K562 (cell line): ENCODE data around the gene SUMF1. TPM values are rescaled to one million over a fixed set of nuclear protein-coding genes. Genes with fewer than 3 reads are reported as not detected.

Experiments
- CXXC5 ChIP-seq: fragments of 250-450 bp; sonication (Bioruptor Pico); IDR thresholded peaks from 2 replicates; pipeline ENCODE4 v1.8.0; 2022; ENCODE audit warnings: inconsistent platforms, mild to moderate bottlenecking, moderate library complexity
- EP400 ChIP-seq: fragments of 450-650 bp; IDR thresholded peaks from 2 replicates; pipeline ENCODE4 v1.6.1; 2017; ENCODE audit warnings: antibody characterized with exemption, mild to moderate bottlenecking, moderate library complexity
- FOS ChIP-seq: IDR thresholded peaks from 3 replicates; pipeline ENCODE4 v1.6.1; 2011; ENCODE audit not compliant: insufficient read length; ENCODE audit errors: extremely low read depth
- FOXO4 ChIP-seq: fragments of 450-650 bp; formaldehyde crosslinking; IDR thresholded peaks from 2 replicates; pipeline ENCODE4 v1.4.0; 2020; ENCODE audit warnings: mild to moderate bottlenecking, moderate library complexity
- GTF2F1 ChIP-seq: IDR thresholded peaks from 2 replicates; pipeline ENCODE4 v1.6.1; 2011; ENCODE audit warnings: low read depth, low read length, improper control_type of control experiment
- HNRNPH1 ChIP-seq: fragments of 200-400 bp; formaldehyde crosslinking; optimal IDR thresholded peaks from 2 replicates; pipeline ENCODE3; 2017; ENCODE audit warnings: low read depth, mild to moderate bottlenecking, low read length, moderate library complexity
- KDM2B ChIP-seq: fragments of 250-450 bp; sonication (Bioruptor Pico); IDR thresholded peaks from 2 replicates; pipeline ENCODE4 v1.8.0; 2021; ENCODE audit warnings: mild to moderate bottlenecking, moderate library complexity
- MCM2 ChIP-seq: fragments of 450-650 bp; IDR thresholded peaks from 2 replicates; pipeline ENCODE4 v1.6.1; 2017; ENCODE audit warnings: low read depth, mild to moderate bottlenecking
- PKNOX1 ChIP-seq: fragments of 450-650 bp; IDR thresholded peaks from 2 replicates; pipeline ENCODE4 v1.6.1; 2016
- POLR2H ChIP-seq: IDR thresholded peaks from 2 replicates; pipeline ENCODE4 v1.6.1; 2016; ENCODE audit warnings: missing genetic modification characterization, low read depth, mild to moderate bottlenecking, control low read depth, missing compliant biosample characterization, moderate library complexity
- ZMIZ1 ChIP-seq, 2 experiments: fragments of 150-350 bp in 1 of 2; IDR thresholded peaks; 2 replicates each; pipeline ENCODE4 v1.6.1; 2012 to 2016; ENCODE audit warnings: low read depth in 2 of 2, low read length in 2 of 2, mild to moderate bottlenecking in 1 of 2, moderate library complexity in 1 of 2
- ZNF609 ChIP-seq: sonication (generic); formaldehyde crosslinking; IDR thresholded peaks from 2 replicates; pipeline ENCODE4 v1.8.1; 2023; ENCODE audit warnings: missing genetic modification reagents, mild to moderate bottlenecking, borderline replicate concordance
- ZNF644 ChIP-seq: fragments of 200-800 bp; sonication (Bioruptor generic); IDR thresholded peaks from 2 replicates; pipeline ENCODE4 v1.6.1; 2016; ENCODE audit warnings: low read depth, missing genetic modification characterization, missing compliant biosample characterization
- ZNF707 ChIP-seq: fragments of 250-450 bp; sonication (Bioruptor Pico); conservative IDR thresholded peaks from 2 replicates; pipeline ENCODE4 v1.8.0; 2022; ENCODE audit warnings: inconsistent platforms, mild to moderate bottlenecking, moderate library complexity
- polyA plus RNA-seq, 8 experiments: library from polyadenylated mRNA; depleted of rRNA in 4 of 8; stranded (reverse) in 5 of 8; unstranded in 3 of 8; fragments of >200 nt; fragmentation: Nextera tagmentation in 2 of 8; fragmentation: Illumina TruSeq in 1 of 8; extraction: Ambion mirVana in 2 of 8; extraction: Trizol in 1 of 8; gene quantifications; 2 replicates each; pipeline versions ENCODE4 v1.2.1 to v1.2.3, GENCODE V29; 2011 to 2014; ENCODE audit warnings: inconsistent platforms in 1 of 8, missing spikeins in 1 of 8
- total RNA-seq, 7 experiments: library from RNA; depleted of rRNA in 6 of 7; stranded (reverse); fragments of >200 nt in 6 of 7; fragmentation: Illumina TruSeq in 2 of 7; extraction: Trizol in 2 of 7; gene quantifications; 2 replicates each; pipeline versions ENCODE4 v1.2.1 to v1.2.3, GENCODE V29; 2011 to 2021; ENCODE audit warnings: low replicate concordance in 1 of 7

The SUMF1 gene
- total and polyA plus RNA-seq, 9 of the 15 experiments (the other 6 are each of a cell fraction or from before 2014, with no cell fraction given): 1.3 to 7.4 (median 4.2) TPM

GRCh38 chr3:4493014-4493940, 26.2 kb upstream of the SUMF1 start, which contains the start of gene ITPR1 (continued):
- peak; percentile 92; the same call in 1 of the 2 replicates for TF ChIP-seq GTF2F1
- no peak for TF ChIP-seq HNRNPH1
- TF ChIP-seq KDM2B (CRISPR knock-in tag): peak; percentile 29; the same call in 1 of the 2 replicates
- TF ChIP-seq EP400: peak; percentile 88
- no peak for TF ChIP-seq MCM2
- TF ChIP-seq FOS: no peak
- peak; percentile 52; the same call in 1 of the 2 replicates for TF ChIP-seq FOXO4
- TF ChIP-seq PKNOX1: no peak
- TF ChIP-seq CXXC5 (CRISPR knock-in tag): peak; percentile 81
- TF ChIP-seq ZMIZ1 (IDR thresholded peaks at IDR 0.05; ENCODE audit: low read depth in 2 of 2, low read length in 2 of 2): peak; percentile 53 to 90; a peak in 3 of 4 replicates
- TF ChIP-seq ZNF609 (CRISPR knock-in tag): 0 out of 2 replicates have a peak, but pooled peaks have one; percentile 32
- peak; percentile 68; the same call in 1 of the 2 replicates for TF ChIP-seq ZNF644 (tag)
- TF ChIP-seq POLR2H (tag): peak; percentile 98
- no peak for TF ChIP-seq ZNF707 (CRISPR knock-in tag)
